Astrocyte of the hippocampus (primary cell): ENCODE results near the gene SLC9A8.
"Not testable (repeated sequence)": the region's sequence is repeated elsewhere in the genome, so short reads cannot be mapped to it uniquely, and the experiment has no call there.

Source experiments
- DNase-seq: peaks from one replicate; pipeline ENCODE4 v3.0.0; 2011; ENCODE audit warnings: low read depth, low spot score

The SLC9A8 gene

DNA sequence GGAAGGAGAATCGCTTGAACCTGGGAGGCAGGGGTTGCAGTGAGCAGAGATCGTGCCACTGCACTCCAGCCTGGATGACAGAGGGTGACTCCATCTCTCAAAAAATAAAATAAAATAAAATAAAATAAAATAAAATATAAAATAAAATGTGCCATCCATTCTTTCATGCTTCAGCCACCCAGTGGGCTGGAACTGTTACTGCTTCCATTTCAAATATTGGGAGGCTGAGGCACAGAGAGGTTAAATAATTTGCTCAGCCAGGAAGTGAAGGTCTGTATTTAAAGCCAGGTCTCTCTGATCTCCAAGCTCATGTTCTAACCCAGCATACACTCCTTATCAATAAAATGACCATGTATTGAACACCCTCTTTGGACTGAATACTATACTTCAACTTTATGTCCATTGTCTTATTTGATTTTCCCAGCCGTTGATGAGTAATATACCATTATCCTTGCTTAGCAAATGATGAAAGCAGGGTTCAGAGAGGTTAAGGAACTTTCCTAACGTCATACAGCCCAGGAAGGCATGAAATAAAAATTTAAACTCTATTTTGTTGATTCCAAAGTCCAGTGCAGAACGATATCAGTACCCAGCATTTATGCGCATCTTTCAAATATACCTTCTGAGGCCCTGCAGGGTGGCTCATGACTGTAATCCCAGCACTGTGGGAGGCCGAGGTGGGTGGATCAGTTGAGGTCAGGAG lies 25.8 kb upstream of the SLC9A8 start:
- peak; percentile 34 for DNase-seq

GRCh38 chr20:49787371-49788357 lies 25.0 kb upstream of the SLC9A8 start:
- no peak for DNase-seq

DNA sequence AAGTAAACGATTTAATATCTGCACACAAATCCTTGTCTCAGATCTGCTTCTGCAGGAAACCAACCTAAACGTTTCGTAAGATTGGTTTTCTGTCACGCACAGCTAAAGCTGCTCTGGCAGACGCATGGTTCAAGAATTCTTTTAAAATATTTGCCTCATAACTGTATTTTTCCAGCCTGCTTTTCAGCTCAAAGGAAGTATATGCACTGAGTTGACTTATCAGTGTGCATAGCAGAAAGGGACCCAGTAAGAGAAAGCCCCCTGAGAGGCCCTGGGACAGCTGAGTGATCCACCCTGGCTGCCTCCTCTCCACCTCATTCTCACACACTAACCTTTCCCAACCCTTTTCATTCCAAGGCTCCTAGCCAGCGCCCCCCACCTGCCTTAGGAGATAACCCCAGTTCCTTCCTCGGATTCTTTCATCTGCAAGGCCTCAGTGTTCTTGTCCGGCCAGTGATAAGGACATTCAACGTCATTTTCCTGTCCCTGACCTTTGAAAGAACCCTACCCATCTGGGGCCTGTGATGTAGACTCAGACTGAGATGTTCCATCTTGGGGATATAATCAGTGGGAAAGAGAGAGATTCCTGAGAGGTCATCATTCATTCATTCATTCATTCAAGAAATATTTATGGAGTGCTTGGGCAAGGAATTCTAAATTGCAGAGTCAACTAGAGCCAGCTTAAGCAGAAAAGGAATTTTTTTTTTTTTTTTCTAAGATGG lies 22.4 kb upstream of the SLC9A8 start:
- no peak for DNase-seq

DNA sequence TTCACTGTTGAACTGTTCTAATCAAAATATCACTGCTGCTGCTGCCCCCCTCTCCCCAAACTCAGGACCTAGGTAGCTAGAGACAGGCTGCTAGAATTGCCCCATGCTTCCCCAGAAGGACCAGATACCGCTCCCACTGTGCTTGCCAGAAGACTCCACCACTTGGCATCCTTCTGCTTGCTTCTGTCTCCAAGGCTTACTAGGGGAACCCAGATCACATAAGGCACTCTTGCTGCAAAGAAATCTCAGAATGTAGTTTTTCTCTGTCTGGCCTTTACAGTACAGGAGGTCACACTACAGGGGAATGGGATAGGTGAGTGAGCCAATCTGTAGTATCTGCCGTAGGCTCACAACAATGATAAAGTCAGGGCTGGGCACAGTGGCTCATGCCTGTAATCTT lies 21.5 kb upstream of the SLC9A8 start:
- DNase-seq: no peak

GRCh38 chr20:49792006-49792405 lies 20.6 kb upstream of the SLC9A8 start:
- no peak for DNase-seq

DNA sequence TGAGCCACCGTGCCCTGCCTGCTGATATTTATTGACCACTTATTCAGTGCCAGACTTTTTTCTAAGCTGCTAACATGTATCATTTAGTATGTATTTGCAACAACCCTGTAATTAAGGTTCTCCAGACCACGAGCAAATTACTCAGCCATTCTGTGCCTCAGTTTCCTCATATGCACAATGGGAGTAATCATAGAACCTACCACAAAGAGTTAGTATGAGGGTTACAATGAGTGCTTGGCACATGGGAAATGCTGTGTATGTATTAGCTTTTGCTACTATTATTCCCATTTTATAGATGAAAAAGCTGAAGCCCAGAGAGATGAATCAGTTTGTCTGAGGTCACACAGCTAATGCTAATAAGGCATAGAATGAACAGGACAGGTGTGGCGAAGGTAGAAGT lies 20.0 kb upstream of the SLC9A8 start:
- DNase-seq: no peak

DNA sequence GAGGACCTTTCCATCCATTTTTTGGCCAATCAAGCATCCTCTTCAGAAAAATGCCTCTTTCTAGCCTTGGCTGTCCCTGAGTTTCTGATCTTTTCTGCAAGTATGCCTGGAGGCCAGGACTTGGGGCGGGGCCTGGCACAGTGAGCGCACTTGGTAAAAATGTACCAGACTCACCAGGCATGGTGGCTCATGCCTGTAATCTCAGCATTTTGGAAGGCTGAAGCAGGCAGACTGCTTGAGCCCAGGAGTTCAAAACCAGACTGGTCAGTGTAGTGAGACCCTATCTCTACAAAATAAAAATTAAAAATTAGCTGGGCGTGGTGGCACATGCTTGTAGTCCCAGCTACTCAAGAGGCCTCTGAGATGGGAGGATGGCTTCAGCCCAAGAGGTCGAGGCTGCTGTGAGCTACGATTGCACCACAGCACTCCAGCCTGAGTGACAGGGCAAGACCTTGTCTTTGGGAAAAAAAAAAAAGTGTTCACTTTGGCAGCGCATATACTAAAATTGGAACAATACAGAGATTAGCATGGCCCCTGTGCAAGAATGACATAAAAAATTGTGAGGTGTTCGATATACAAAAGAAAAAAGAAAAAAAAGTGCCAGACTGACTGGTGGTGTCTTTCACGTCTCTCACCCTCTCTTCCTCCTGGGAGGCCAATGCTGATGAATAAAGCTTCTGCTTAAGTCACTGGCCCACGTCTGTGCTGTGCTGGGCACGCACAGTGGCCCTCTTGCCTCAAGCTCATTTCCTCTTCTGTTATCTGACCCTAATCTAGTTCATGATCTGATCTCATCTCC lies 18.1 kb upstream of the SLC9A8 start:
- no peak for DNase-seq

- DNase-seq: no peak
These were observed 17.5 kb upstream of the SLC9A8 start for GRCh38 chr20:49795135-49795424.

DNA sequence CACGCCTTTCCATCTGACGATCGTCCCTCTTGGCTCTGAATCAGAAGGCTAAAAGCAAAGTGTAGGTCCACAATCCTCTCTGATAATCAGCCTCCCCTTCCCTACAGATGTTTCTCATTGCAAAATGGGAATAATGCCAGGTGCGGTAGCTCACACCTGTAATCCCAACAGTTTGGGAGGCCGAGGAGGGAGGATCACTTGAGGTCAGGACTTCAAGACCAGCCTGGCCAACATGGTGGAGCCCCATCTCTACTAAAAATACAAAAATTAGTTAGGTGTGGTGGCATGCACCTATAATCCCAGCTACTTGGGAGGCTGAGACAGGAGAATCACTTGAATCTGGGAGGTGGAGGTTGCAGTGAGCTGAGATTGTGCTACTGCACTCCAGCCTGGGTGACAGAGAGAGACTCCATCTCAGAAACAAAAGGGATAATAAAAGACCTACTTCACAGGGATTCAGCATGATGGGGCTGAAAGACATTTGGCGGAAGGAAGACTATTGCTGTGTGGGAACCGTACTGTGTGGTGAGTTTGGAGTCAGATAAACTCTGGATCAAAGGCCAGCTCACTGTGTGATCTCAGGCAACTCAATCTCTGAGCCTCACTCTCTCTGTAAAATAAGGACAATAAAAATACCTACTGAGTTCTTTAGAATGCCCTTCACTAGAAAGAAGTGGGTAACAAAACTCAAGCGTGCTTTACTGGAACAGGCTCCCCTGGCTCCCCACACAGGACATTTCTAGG lies 15.9 kb upstream of the SLC9A8 start:
- no peak for DNase-seq

DNA sequence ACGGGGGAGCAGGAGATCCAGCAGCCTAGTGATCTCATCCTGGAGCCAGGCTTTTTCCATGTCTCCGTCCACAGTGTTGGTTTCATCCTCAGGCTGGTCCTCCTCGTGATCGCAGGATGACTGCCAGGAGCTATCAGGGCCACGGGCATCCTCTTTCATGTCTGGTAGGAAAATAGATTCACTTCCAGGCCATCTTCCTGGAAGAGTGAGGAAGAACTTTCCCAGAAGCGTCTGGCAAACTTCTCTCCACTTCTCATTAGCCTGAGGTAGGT lies 15.3 kb upstream of the SLC9A8 start:
- DNase-seq: no peak

DNA sequence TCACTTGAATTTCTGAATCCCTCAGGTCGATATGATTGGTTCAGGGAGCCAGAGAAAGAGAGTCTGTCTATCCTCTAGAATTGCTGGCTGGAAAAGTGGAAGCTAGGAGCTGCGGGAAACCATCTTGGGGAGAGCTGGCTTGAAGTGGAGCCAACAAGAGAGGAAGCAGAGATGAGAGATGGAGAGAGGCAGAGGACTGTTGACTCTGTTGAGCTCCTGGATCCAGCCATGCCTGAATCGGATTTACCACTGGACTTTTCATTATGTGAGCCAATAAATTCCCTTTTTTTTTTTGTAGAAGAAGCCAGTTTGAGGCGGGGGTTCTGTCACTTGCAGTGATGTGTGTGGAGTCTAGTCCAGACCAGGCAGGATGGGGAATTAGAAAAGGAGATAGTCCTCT lies 13.9 kb upstream of the SLC9A8 start:
- no peak for DNase-seq

DNA sequence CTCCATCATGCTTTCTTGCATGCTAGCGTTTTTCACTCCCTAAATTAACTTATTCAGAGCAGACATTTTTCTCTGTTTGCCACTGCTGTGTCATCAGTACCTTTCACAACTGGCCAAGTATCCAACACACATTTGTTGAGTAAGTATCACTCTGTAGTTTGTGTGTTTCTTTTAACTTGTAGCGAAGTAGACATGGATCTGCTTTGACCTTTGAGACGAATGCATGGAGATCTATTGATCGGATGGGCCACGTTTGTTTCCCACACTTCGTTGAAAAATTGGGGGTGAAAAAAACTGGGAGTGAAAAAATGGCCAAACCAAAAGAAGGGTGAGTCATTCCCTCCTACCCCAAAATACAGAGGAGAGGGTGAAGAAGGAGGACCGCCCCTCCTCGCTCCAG lies 12.9 kb upstream of the SLC9A8 start:
- no peak for DNase-seq

DNA sequence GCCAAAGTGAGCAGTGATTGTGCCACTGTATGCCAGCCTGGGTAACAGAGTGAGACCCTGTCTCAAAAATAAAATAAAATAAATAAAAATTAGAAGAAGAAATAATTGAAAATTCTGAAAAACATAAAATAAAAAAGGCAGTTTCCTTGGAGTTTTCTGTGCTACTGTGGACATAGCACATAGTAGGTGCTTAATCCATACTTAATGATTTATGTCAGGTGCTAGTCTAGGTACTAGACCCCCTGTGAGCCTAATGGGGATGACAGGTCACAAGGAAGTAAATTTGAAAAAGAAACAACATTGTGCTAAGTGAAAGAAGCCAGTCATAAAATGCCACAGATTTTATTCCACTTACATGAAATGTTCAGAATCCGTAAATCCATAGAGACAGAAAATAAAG lies 9.2 kb upstream of the SLC9A8 start:
- no peak for DNase-seq

- DNase-seq: no peak
These were observed 8.3 kb upstream of the SLC9A8 start for GRCh38 chr20:49804364-49804763.

DNA sequence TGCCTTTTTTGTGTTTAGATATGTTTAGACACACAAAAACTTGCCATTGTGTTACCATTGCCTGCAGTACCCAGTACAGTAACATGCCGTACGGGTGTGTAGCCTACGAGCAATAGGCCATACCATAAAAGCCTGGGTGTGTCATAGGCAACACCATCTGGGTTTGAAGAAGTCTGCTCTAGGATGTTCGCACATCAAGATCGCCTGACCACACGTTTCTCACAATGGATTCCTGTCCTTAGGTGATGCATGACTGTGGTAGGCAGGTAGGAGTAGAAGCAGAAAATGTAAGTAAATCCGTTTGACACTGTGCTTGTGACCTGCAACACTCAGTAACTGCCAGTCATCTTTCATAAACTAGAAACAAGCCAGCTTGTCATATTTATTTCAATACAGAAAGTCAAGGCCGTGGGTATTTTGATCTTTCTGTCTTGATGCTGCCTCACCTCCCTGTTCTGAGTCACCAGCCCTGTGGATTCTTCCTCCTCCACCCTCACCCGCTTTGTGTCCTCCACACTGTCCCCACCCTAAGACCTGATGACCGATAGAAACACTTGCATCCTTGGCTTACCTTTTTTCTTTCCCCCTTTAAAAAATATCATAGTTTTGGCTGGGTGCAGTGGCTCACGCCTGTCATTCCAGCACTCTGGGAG lies 7.3 kb upstream of the SLC9A8 start:
- not testable (repeated sequence) for DNase-seq

GRCh38 chr20:49808753-49809152 lies 3.9 kb upstream of the SLC9A8 start:
- no peak for DNase-seq

DNA sequence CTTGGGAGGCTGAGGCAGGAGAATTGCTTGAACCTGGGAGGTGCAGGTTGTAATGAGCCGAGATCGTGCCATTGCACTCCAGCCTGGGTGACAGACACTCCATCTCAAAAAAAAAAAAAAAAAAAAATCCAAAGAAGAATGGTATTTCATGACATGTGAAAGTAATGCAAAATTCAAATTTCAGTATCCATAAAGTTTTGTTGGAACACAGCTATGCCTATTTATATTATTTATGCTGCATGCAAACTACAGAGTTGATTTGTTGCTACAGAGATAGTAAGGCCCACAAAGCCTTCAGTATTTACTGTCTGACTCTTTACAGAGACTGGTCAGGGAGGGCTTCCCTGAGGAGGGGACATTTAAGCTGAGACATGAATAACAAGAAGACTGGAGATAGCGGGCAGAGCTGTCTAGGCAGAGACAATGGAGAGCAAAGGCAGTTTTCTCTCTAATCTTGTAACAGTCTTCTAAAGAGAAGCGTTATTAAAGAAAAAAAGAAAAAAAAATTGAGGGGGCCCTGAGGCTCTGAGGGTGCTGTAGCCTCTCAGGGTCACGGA lies 2.7 kb upstream of the SLC9A8 start:
- no peak for DNase-seq

- DNase-seq: no peak
These were observed 2.0 kb upstream of the SLC9A8 start for GRCh38 chr20:49810491-49811190.

GRCh38 chr20:49811825-49812506 lies 662 bp upstream of the SLC9A8 start:
- peak; percentile 42 for DNase-seq
